ENCODE data around the gene KIRREL3.

Gene KIRREL3

DNA sequence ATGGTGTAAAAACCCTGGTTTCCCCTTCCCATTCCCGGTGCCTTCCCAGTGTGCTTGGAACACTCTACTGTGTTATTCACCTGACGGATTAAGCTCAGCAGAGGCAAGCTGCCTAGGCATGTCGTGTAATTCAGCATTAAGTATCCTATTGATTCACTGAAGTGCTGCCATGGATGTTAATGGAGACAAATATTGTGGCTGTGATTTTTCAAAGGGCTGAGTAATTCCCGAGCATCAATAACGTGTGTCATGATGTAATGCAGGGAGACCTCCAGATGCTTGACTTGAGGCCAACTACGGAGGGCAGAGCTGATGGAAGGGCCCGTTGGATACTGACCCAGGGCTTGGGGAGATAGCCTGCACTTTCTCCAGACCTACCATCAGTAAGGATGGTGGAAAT lies 376.1 kb downstream of the KIRREL3 start:
- TF ChIP-seq, protein P1, sequence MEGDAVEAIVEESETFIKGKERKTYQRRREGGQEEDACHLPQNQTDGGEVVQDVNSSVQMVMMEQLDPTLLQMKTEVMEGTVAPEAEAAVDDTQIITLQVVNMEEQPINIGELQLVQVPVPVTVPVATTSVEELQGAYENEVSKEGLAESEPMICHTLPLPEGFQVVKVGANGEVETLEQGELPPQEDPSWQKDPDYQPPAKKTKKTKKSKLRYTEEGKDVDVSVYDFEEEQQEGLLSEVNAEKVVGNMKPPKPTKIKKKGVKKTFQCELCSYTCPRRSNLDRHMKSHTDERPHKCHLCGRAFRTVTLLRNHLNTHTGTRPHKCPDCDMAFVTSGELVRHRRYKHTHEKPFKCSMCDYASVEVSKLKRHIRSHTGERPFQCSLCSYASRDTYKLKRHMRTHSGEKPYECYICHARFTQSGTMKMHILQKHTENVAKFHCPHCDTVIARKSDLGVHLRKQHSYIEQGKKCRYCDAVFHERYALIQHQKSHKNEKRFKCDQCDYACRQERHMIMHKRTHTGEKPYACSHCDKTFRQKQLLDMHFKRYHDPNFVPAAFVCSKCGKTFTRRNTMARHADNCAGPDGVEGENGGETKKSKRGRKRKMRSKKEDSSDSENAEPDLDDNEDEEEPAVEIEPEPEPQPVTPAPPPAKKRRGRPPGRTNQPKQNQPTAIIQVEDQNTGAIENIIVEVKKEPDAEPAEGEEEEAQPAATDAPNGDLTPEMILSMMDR (IDR thresholded peaks at IDR 0.05; ENCODE audit: borderline replicate concordance, insufficient read depth, low read depth, low read length): no peak
- H3K4me3 ChIP-seq (ENCODE audit: low read depth, low read length): no peak overlapping the region

DNA sequence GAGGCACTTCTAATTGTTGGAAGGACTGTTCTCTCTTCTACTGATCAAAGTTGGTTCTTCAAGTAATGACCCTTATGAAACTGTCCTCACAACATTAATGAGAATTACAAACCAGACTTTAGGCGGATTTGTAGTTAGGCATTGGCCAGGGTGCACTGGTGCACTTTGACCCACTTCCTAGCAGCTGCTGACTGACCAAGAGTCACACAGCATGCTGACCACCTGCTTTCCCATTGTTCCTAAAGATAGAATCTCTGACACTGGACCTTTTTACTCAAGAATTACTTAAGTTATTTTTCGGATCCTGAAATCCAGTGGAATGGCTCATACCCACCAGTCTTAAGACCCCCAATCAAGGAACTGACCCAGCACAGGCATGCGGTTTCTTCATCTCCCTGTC lies 381.1 kb downstream of the KIRREL3 start:
- TF ChIP-seq, protein P1 (IDR thresholded peaks at IDR 0.05; ENCODE audit: borderline replicate concordance, insufficient read depth, low read depth, low read length): no peak
- H3K4me3 ChIP-seq (ENCODE audit: low read depth, low read length): no peak overlapping the region

DNA sequence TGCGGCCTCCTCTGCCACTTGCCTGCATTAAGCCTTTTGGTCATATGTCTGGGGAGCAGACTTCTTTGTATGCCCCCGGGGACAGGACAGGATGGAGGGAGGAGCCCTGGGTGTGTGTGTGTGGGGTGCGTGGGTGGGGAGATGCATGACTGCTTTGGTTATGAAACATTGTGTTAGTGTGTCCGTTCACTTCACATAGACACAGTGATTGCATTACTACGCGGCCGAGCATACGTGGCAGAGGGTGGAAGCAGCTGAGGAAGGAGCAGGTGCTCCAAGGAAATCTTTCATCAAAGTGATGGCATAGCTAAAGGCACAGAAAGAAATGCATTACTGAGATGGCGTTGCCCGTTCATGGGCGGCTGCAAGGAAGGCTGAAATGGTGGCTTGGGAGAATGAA lies 384.7 kb downstream of the KIRREL3 start:
- TF ChIP-seq, protein P1 (IDR thresholded peaks at IDR 0.05; ENCODE audit: borderline replicate concordance, insufficient read depth, low read depth, low read length): no peak
- H3K4me3 ChIP-seq (ENCODE audit: low read depth, low read length): no peak overlapping the region

DNA sequence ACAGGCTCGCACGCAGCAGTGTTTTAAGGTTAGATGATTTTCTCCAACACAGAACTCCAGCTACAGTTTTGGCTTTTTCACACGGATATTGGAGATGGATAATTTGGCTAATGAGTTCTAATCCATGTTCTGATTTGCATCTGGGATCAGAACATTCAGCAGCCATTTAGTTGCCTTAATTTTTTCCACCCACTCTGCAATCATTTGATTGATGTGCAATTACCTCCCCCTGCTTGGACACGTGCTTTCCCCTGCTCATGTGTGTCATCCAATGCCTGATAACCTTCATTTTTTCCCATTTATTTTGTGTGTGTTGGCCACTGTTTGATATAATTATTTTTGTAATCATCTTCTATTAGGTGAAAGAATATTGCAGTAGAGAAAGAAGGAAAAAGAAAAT lies 387.3 kb downstream of the KIRREL3 start:
- H3K4me3 ChIP-seq (ENCODE audit: low read depth, low read length): no peak overlapping the region
- TF ChIP-seq, protein P1 (IDR thresholded peaks at IDR 0.05; ENCODE audit: borderline replicate concordance, insufficient read depth, low read depth, low read length): no peak

DNA sequence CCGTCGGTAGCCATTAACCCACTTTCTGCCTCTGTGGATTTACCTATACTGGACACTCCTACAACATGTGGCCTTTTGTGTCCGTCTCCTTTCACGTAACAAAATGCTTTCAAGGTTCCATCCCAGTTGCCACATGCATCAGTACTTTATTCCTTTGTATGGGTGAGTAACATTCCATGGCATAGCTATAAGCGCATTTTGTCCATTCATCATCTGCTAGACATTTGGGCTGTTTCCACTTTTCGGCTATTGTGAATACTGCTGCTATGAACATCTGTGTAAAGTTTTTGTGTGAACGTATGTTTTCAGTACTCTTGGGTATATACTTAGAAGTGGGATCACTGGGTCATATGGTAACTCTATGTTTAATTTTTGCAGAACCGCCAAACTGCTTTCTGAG lies 387.9 kb downstream of the KIRREL3 start:
- no peak overlapping the region for H3K4me3 ChIP-seq (ENCODE audit: low read depth, low read length)
- TF ChIP-seq, protein P1 (IDR thresholded peaks at IDR 0.05; ENCODE audit: borderline replicate concordance, insufficient read depth, low read depth, low read length): no peak

DNA sequence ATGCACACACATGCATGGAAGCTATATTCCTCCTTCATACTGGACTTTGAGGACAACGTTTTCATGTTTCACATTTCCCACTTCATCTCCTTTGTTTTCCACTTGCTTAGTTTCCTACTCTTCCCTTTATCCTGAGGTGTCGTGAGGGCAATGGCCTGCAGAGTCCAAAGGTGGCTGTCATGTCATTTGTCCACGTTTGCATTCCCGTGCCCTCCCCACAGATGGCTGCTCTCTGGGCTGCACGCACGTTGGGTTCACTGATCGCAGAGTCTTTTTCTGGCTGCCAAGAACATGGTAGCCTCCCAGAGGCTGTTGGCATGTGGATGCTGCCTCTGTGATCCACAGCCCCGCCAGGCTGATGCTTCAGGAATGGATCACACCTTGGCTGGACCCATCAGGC lies 389.1 kb downstream of the KIRREL3 start:
- TF ChIP-seq, protein P1 (IDR thresholded peaks at IDR 0.05; ENCODE audit: borderline replicate concordance, insufficient read depth, low read depth, low read length): no peak
- H3K4me3 ChIP-seq (ENCODE audit: low read depth, low read length): no peak overlapping the region

DNA sequence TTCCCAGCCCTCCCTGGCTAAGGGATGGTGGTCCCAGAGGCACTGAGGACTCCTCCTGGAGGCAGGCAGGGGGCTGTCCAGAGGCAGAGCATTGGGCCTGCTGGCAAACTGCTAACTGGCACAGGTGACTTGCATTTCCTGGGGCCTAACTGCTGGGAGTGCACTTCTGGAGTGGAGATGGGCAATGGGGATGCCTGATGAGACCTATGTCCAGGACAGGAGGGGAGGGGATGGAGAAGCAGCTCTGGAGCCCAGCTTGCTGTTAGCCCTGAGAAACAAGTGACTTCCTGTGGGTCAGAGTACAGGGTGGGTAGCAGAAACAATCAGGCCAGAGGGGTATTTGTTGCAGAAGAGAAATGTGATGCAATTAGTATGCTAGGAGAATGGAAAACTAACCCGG lies 391.9 kb downstream of the KIRREL3 start:
- no peak overlapping the region for H3K4me3 ChIP-seq (ENCODE audit: low read depth, low read length)
- TF ChIP-seq, protein P1 (IDR thresholded peaks at IDR 0.05; ENCODE audit: borderline replicate concordance, insufficient read depth, low read depth, low read length): no peak

All from GM12875 (cell line).